Measurements from ENCODE around the gene ZMYND8. TPM values are rescaled to one million over a fixed set of nuclear protein-coding genes. Genes with fewer than 3 reads are reported as not detected.

Gene ZMYND8
- total RNA-seq, 1 donor, result 20.3 TPM

- no peak for TF ChIP-seq CTCF (IDR thresholded peaks at IDR 0.05; ENCODE audit: insufficient read depth, low read depth, low read length)
- no peak overlapping the region for H3K4me3 ChIP-seq (ENCODE audit: low read depth, low read length)
- no peak for DNase-seq (ENCODE audit: low read depth)
Measured at GRCh38 chr20:47345214-47345613, 11.3 kb downstream of the ZMYND8 start.

- TF ChIP-seq CTCF (IDR thresholded peaks at IDR 0.05; ENCODE audit: insufficient read depth, low read depth, low read length), result no peak
- no peak overlapping the region for H3K4me3 ChIP-seq (ENCODE audit: low read depth, low read length)
- DNase-seq (ENCODE audit: low read depth), result no peak
Measured at GRCh38 chr20:47343007-47343472, 13.5 kb downstream of the ZMYND8 start.

- DNase-seq (ENCODE audit: low read depth), result peak; percentile 72
- TF ChIP-seq CTCF (IDR thresholded peaks at IDR 0.05; ENCODE audit: insufficient read depth, low read depth, low read length), result no peak
- H3K4me3 ChIP-seq (ENCODE audit: low read depth, low read length), result no peak overlapping the region
Measured at GRCh38 chr20:47338131-47338628, 18.3 kb downstream of the ZMYND8 start.

GRCh38 chr20:47337413-47337812 lies 19.1 kb downstream of the ZMYND8 start:
- no peak for TF ChIP-seq CTCF (IDR thresholded peaks at IDR 0.05; ENCODE audit: insufficient read depth, low read depth, low read length)
- H3K4me3 ChIP-seq (ENCODE audit: low read depth, low read length), result no peak overlapping the region
- no peak for DNase-seq (ENCODE audit: low read depth)

GRCh38 chr20:47336129-47336754 lies 20.3 kb downstream of the ZMYND8 start:
- DNase-seq (ENCODE audit: low read depth), result peak; percentile 93
- TF ChIP-seq CTCF (IDR thresholded peaks at IDR 0.05; ENCODE audit: insufficient read depth, low read depth, low read length), result no peak
- no peak overlapping the region for H3K4me3 ChIP-seq (ENCODE audit: low read depth, low read length)

- H3K4me3 ChIP-seq (ENCODE audit: low read depth, low read length), result no peak overlapping the region
- no peak for TF ChIP-seq CTCF (IDR thresholded peaks at IDR 0.05; ENCODE audit: insufficient read depth, low read depth, low read length)
- no peak for DNase-seq (ENCODE audit: low read depth)
Measured at GRCh38 chr20:47335251-47336128, 21.0 kb downstream of the ZMYND8 start.

All from fibroblast of villous mesenchyme (primary cell).